Mucosa of gallbladder (tissue), 1 donor: ENCODE measurements around the gene G3BP1. TPM values are rescaled to one million over a fixed set of nuclear protein-coding genes. Genes with fewer than 3 reads are reported as not detected.
"Not testable (repeated sequence)": the region's sequence is repeated elsewhere in the genome, so short reads cannot be mapped to it uniquely, and the experiment has no call there.

ENCODE experiments used
- DNase-seq: peaks from one replicate; pipeline ENCODE4 v3.0.0-alpha.2; 2020; ENCODE audit warnings: low spot score
- total RNA-seq: library from RNA; stranded (reverse); gene quantifications from one replicate; pipeline ENCODE4 v1.2.1, GENCODE V29; 2021
- donor health status: DM: no; HTN: no; CAD: no.

Gene G3BP1
- total RNA-seq, 1 donor from 2014 or later, result 135 TPM

GRCh38 chr5:151795426-151795825 lies 23.7 kb downstream of the G3BP1 start:
- DNase-seq, result no peak

GRCh38 chr5:151798674-151799073 lies 26.9 kb downstream of the G3BP1 start:
- no peak for DNase-seq

GRCh38 chr5:151799407-151799806 lies 27.7 kb downstream of the G3BP1 start:
- DNase-seq, result no peak

GRCh38 chr5:151800532-151800931 lies 28.8 kb downstream of the G3BP1 start:
- DNase-seq, result no peak

- no peak for DNase-seq
Observed at GRCh38 chr5:151805414-151806223, 33.9 kb downstream of the G3BP1 start.

GRCh38 chr5:151808451-151809169 lies 36.9 kb downstream of the G3BP1 start:
- no peak for DNase-seq

GRCh38 chr5:151810449-151810848 lies 38.7 kb downstream of the G3BP1 start:
- DNase-seq, result no peak

- DNase-seq, result no peak
Observed at GRCh38 chr5:151810897-151811296, 39.1 kb downstream of the G3BP1 start.

GRCh38 chr5:151811593-151812321 lies 40.0 kb downstream of the G3BP1 start:
- DNase-seq, result no peak

GRCh38 chr5:151812757-151813309 lies 41.1 kb downstream of the G3BP1 start:
- DNase-seq, result no peak

- DNase-seq, result no peak
Observed at GRCh38 chr5:151815051-151815450, 43.3 kb downstream of the G3BP1 start.

GRCh38 chr5:151819830-151820229 lies 48.1 kb downstream of the G3BP1 start:
- DNase-seq, result no peak

- no peak for DNase-seq
Observed at GRCh38 chr5:151820271-151820670, 48.5 kb downstream of the G3BP1 start.

GRCh38 chr5:151820903-151821302 lies 49.1 kb downstream of the G3BP1 start:
- DNase-seq, result peak; percentile 12

- no peak for DNase-seq
Observed at GRCh38 chr5:151822141-151822540, 50.4 kb downstream of the G3BP1 start.

GRCh38 chr5:151825445-151825844 lies 53.7 kb downstream of the G3BP1 start:
- peak; percentile 64 for DNase-seq

- DNase-seq, result no peak
Observed at GRCh38 chr5:151829370-151829769, 57.6 kb downstream of the G3BP1 start.

GRCh38 chr5:151832843-151833242 lies 61.1 kb downstream of the G3BP1 start:
- DNase-seq, result not testable (repeated sequence)

GRCh38 chr5:151846765-151847164 lies 75.0 kb downstream of the G3BP1 start:
- DNase-seq, result no peak

GRCh38 chr5:151847871-151848270 lies 76.1 kb downstream of the G3BP1 start:
- DNase-seq, result no peak

GRCh38 chr5:151855701-151856100 lies 83.9 kb downstream of the G3BP1 start:
- DNase-seq, result no peak

- DNase-seq, result no peak
Observed at GRCh38 chr5:151856861-151857260, 85.1 kb downstream of the G3BP1 start.
